Sigmoid colon (tissue), 7 donors: Measurements from ENCODE around the gene TENM4. TPM values are rescaled to one million over a fixed set of nuclear protein-coding genes. Genes with fewer than 3 reads are reported as not detected.

ENCODE experiments used
- DNase-seq: peaks from one replicate; pipeline ENCODE4 v3.0.0-alpha.2; 2019
- H3K27ac ChIP-seq, 4 donors: fragments of 200-600 bp; sonication (generic); one replicate each; pipeline ENCODE4 v1.5.1; 2016 to 2019; ENCODE audit warnings: mild to moderate bottlenecking in 1 of 4
- H3K27me3 ChIP-seq, 3 donors: fragments of 200-600 bp; sonication (generic); one replicate each; pipeline ENCODE4 v1.5.1; 2019; ENCODE audit warnings: mild to moderate bottlenecking in 1 of 3
- H3K36me3 ChIP-seq, 4 donors: fragments of 200-600 bp; sonication (generic); one replicate each; pipeline ENCODE4 v1.5.1; 2016 to 2019
- H3K4me1 ChIP-seq, 4 donors: fragments of 200-600 bp; sonication (generic); one replicate each; pipeline ENCODE4 v1.5.1; 2017 to 2019
- H3K4me3 ChIP-seq, 4 donors: fragments of 200-600 bp; sonication (generic); one replicate each; pipeline ENCODE4 v1.5.1; 2017 to 2019; ENCODE audit warnings: mild to moderate bottlenecking in 2 of 4, moderate library complexity in 1 of 4
- H3K9me3 ChIP-seq, 4 donors: fragments of 200-600 bp in 3 of 4; sonication (generic) in 3 of 4; one replicate each; pipeline versions ENCODE4 v1.5.1 to v1.6.1; 2013 to 2019
- EP300 ChIP-seq, 4 donors: sonication (generic); formaldehyde crosslinking; IDR thresholded peaks; one replicate each; pipeline ENCODE4 v1.6.1; 2017; ENCODE audit warnings: antibody characterized with exemption in 4 of 4
- POLR2A ChIP-seq, 2 donors: fragments of 450-650 bp; IDR thresholded peaks; one replicate each; pipeline ENCODE4 v1.6.1; 2016; ENCODE audit warnings: antibody characterized with exemption in 2 of 2, mild to moderate bottlenecking in 2 of 2, moderate library complexity in 2 of 2
- POLR2AphosphoS5 ChIP-seq, 4 donors: sonication (generic); formaldehyde crosslinking; IDR thresholded peaks; one replicate each; pipeline ENCODE4 v1.6.1; 2017; ENCODE audit warnings: antibody characterized with exemption in 4 of 4
- WGBS, 2 donors: extraction: QIAGEN DNeasy Blood & Tissue Kit; methylation state at CpG; one replicate each; pipeline ENCODE4 v1.1.7; 2013; 5-methylcytosine and 5-hydroxymethylcytosine counted together
- intact Hi-C: fragments of 100-400 bp; cut with DNase I; formaldehyde crosslinking; loops from one replicate; pipeline ENCODE4 v1.15.1; 2023
- polyA plus RNA-seq, 3 donors: library from polyadenylated mRNA; stranded (reverse); fragments of 200-250 nt; gene quantifications; one replicate each; pipeline ENCODE4 v1.2.3, GENCODE V29; 2013
- total RNA-seq, 4 donors: library from RNA; depleted of rRNA; stranded (reverse); fragments of >200 nt; gene quantifications; one replicate each; pipeline ENCODE4 v1.1.0, GENCODE V29; 2016
- TF ChIP-seq, protein P1 (sequence below), 4 experiments: fragments of 450-650 bp in 3 of 4; fragments of 200-600 bp in 1 of 4; IDR thresholded peaks; one replicate each; pipeline ENCODE4 v1.5.1; 2016 to 2019; ENCODE audit warnings: antibody characterized with exemption in 4 of 4, mild to moderate bottlenecking in 3 of 4, moderate library complexity in 2 of 4
- donor health status: healthy with polysubstance abuse.
- donor health status: Bipolar disorder and iron deficiency.
- donor health status: healthy.

Gene TENM4
- total and polyA plus RNA-seq, 7 donors = 0.23 to 14.6 (median 1.9) TPM; not detected in 1

DNA sequence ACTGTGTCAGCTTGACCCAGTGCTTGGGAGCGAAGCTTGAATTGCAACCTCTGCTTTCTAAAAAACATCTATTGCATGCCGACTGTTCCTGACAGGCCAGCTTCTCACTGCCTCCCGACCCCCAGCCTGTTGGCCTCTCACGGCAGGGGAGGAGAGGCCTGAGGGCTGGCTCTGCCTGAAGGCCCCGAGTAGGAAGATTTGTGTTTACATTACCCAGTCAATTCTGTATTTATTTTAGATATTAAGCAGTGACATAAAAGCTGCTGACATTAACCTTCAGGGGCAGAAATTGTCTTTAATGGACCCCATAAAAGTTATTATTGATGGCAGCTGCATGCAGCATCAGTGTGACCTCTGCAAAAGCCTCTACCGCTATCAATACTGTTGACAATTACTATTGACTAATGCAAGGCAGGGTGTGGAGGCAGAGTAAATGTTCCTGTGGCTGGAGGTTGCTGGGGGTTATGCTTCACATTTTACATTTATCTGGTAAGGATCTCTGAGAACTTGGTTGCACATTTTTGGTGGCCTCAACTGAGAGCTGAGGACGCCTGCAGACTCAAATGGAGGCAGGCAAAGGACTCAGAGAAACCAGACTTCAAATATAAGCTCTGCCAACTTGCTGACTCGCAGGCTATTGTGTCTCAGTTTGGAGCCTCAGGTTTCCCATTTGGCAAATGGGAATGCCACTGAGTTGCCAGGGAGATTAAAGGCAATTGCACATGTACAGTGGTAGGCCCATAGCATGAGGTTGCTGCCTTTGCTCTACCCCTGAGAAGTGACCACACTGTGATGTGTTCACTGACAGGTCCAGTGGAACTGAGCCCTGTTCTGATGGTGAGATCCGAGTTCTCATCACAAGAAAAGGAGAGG lies 380.5 kb downstream of the TENM4 start:
- no peak for TF ChIP-seq POLR2AphosphoS5 (IDR thresholded peaks at IDR 0.05)
- TF ChIP-seq EP300 (IDR thresholded peaks at IDR 0.05) = no peak
- TF ChIP-seq POLR2A (IDR thresholded peaks at IDR 0.05) = no peak
- TF ChIP-seq, protein P1, sequence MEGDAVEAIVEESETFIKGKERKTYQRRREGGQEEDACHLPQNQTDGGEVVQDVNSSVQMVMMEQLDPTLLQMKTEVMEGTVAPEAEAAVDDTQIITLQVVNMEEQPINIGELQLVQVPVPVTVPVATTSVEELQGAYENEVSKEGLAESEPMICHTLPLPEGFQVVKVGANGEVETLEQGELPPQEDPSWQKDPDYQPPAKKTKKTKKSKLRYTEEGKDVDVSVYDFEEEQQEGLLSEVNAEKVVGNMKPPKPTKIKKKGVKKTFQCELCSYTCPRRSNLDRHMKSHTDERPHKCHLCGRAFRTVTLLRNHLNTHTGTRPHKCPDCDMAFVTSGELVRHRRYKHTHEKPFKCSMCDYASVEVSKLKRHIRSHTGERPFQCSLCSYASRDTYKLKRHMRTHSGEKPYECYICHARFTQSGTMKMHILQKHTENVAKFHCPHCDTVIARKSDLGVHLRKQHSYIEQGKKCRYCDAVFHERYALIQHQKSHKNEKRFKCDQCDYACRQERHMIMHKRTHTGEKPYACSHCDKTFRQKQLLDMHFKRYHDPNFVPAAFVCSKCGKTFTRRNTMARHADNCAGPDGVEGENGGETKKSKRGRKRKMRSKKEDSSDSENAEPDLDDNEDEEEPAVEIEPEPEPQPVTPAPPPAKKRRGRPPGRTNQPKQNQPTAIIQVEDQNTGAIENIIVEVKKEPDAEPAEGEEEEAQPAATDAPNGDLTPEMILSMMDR (IDR thresholded peaks at IDR 0.05) = no peak

DNA sequence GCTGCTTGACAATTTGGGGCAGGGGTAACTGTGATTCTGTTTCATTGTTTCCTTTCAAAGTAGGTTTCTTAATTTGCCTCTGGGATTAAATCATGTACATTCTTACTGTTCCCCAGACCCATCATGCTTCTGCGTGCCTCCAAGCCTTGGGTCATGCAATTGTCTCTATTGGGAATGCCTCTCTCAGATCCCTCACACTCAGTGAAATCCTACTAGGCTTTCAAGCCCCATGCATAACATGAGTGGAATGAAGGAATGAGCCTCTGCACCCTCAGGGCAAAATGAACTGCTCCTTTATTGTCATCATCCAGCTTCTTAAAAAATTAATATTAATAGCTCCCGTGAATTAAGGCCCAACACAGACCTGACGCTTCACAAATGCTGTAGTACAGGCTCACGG lies 381.7 kb downstream of the TENM4 start:
- no peak for DNase-seq
- Histone ChIP-seq H3K36me3 (no peaks in the 10 kb centered on the region), H3K4me1 (peaks cover 0 to 4% (median 0%) of the 10 kb centered on the region in 4 donors), H3K9me3 (no peaks in the 10 kb centered on the region), H3K4me3 (no peak overlapping the region), H3K27ac (no peak overlapping the region), H3K27me3 (no peaks in the 10 kb centered on the region)
- intact Hi-C loops = no loop called here
- TF ChIP-seq, protein P1 (IDR thresholded peaks at IDR 0.05) = no peak
- TF ChIP-seq POLR2A (IDR thresholded peaks at IDR 0.05) = no peak
- no peak for TF ChIP-seq POLR2AphosphoS5 (IDR thresholded peaks at IDR 0.05)
- no peak for TF ChIP-seq EP300 (IDR thresholded peaks at IDR 0.05)
- 95% methylated on average over 4 of the region's 4 CpGs for WGBS, 2 donors

More for the DNA sequence above, 380.5 kb downstream of the TENM4 start:
- Histone ChIP-seq H3K27ac (no peak overlapping the region), H3K36me3 (no peaks in the 10 kb centered on the region), H3K4me3 (no peak overlapping the region), H3K4me1 (peaks cover 0 to 4% (median 0%) of the 10 kb centered on the region in 4 donors), H3K27me3 (no peaks in the 10 kb centered on the region), H3K9me3 (no peaks in the 10 kb centered on the region)
- no peak for DNase-seq
- intact Hi-C loops = no loop called here
- WGBS, 2 donors = 66 to 69% methylated on average over 9 of the region's 9 CpGs

DNA sequence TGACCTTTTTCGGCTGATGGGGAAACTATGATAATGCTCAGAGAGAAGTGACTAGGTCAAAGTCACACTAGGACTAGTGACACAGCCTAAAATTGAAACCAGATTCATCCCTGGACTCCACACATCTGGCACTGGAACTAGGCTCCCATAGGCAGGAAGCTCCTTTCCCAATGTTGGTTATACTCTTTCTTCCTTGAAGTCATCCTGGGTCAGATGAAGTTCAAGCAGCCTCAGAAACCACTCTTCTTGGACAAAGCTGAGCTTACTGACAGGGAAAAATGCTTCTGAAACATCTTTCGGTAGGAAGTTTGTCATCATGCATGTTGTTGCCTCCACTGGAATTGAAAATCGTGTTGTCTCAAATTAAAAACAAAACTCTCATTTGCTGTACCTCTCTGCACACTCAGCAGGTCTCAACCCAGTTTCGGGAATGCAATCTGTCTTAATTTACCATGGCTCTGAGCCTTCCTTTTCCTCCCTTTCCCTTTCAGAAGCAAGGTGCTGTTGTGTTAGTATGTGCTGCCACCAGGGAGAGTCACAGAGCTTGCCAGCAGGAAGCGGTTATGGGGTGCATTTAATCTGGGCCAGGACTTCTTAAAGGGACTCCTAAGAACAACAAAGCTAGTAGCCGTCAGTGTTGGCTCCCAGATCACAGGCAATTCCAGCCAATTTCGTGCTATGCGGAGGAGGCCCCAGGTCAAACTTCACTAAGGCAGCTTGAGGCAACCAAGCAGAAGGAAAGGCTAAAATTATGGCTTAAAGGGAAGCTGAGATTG lies 384.8 kb downstream of the TENM4 start:
- H3K36me3 ChIP-seq = no peaks in the 10 kb centered on the region
- no peak for DNase-seq
- peaks cover 0 to 4% (median 0%) of the 10 kb centered on the region in 4 donors for H3K4me1 ChIP-seq
- TF ChIP-seq POLR2AphosphoS5 (IDR thresholded peaks at IDR 0.05) = peak in 1 of 4 donors; percentile 15
- TF ChIP-seq, protein P1 (IDR thresholded peaks at IDR 0.05) = no peak
- no peaks in the 10 kb centered on the region for H3K9me3 ChIP-seq
- WGBS, 2 donors = 76 to 82% methylated on average over 8 of the region's 8 CpGs
- H3K27ac ChIP-seq = no peak overlapping the region
- no peaks in the 10 kb centered on the region for H3K27me3 ChIP-seq
- intact Hi-C loops = no loop called here
- no peak overlapping the region for H3K4me3 ChIP-seq

DNA sequence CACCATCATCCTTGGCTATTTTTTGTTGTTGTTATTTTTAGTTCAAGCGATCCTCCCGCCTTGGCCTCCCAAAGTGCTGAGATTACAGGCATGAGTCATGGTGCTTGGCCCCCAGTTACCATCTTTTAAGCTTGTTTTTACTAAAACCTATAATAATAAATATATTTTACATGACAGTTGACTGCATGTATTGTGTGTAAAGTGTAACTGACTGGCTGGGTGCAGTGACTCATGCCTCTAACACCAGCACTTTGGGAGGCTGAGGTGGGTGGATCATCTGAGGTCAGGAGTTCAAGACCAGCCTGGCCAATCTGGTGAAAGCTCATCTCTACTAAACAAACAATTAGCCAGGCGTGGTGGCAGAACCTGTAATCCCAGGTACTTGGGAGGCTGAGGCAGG lies 386.2 kb downstream of the TENM4 start:
- H3K4me1 ChIP-seq = no peaks in the 10 kb centered on the region
- H3K27ac ChIP-seq = no peak overlapping the region
- WGBS, 2 donors = 74 to 86% methylated on average over 3 of the region's 3 CpGs
- DNase-seq = no peak
- H3K27me3 ChIP-seq = no peaks in the 10 kb centered on the region
- intact Hi-C loops = no loop called here
- H3K4me3 ChIP-seq = no peak overlapping the region
- no peaks in the 10 kb centered on the region for H3K9me3 ChIP-seq
- no peaks in the 10 kb centered on the region for H3K36me3 ChIP-seq
- no peak for TF ChIP-seq POLR2A (IDR thresholded peaks at IDR 0.05)
- TF ChIP-seq POLR2AphosphoS5 (IDR thresholded peaks at IDR 0.05) = no peak
- TF ChIP-seq, protein P1 (IDR thresholded peaks at IDR 0.05) = no peak
- no peak for TF ChIP-seq EP300 (IDR thresholded peaks at IDR 0.05)
